Spleen (tissue), 11 donors: Measurements from ENCODE around the gene B4GALT3. TPM values are rescaled to one million over a fixed set of nuclear protein-coding genes. Genes with fewer than 3 reads are reported as not detected.

ENCODE experiments used
- DNase-seq: peaks from one replicate; pipeline ENCODE4 v3.0.0-alpha.2; 2020
- H3K27ac ChIP-seq, 8 donors: fragments of 200-600 bp; sonication (generic) in 7 of 8; 1 replicate in 4 of 8; 2 replicates in 4 of 8; pipeline versions ENCODE4 v1.5.0 to v1.8.0; 2016 to 2021; ENCODE audit warnings: inconsistent platforms in 4 of 8, mild to moderate bottlenecking in 4 of 8, moderate library complexity in 1 of 8
- H3K27me3 ChIP-seq, 7 donors: fragments of 200-600 bp; sonication (generic) in 6 of 7; replicated peaks in 1 of 7; 1 replicate in 4 of 7; 2 replicates in 3 of 7; pipeline versions ENCODE4 v1.5.0 to v1.8.0; 2016 to 2021; ENCODE audit warnings: inconsistent platforms in 3 of 7, mild to moderate bottlenecking in 1 of 7
- H3K36me3 ChIP-seq, 6 donors: fragments of 200-600 bp; sonication (generic) in 5 of 6; 1 replicate in 4 of 6; 2 replicates in 2 of 6; pipeline versions ENCODE4 v1.5.0 to v1.8.0; 2016 to 2021; ENCODE audit warnings: inconsistent platforms in 2 of 6
- H3K4me1 ChIP-seq, 6 donors: fragments of 200-600 bp; sonication (generic) in 5 of 6; 1 replicate in 3 of 6; 2 replicates in 3 of 6; pipeline versions ENCODE4 v1.5.0 to v1.8.0; 2016 to 2021; ENCODE audit warnings: inconsistent platforms in 3 of 6
- H3K4me3 ChIP-seq, 8 donors: fragments of 200-600 bp; sonication (generic) in 7 of 8; 1 replicate in 4 of 8; 2 replicates in 4 of 8; pipeline versions ENCODE4 v1.5.0 to v1.8.0; 2016 to 2021; ENCODE audit warnings: inconsistent platforms in 4 of 8, mild to moderate bottlenecking in 4 of 8, moderate library complexity in 2 of 8
- H3K9me3 ChIP-seq, 8 donors: fragments of 200-600 bp; sonication (generic) in 7 of 8; 1 replicate in 4 of 8; 2 replicates in 4 of 8; pipeline versions ENCODE4 v1.5.0 to v1.8.0; 2016 to 2021; ENCODE audit warnings: inconsistent platforms in 4 of 8
- POLR2A ChIP-seq, 3 donors: fragments of 450-650 bp; IDR thresholded peaks; one replicate each; pipeline ENCODE4 v1.5.1; 2017; ENCODE audit warnings: antibody characterized with exemption in 3 of 3, mild to moderate bottlenecking in 1 of 3
- POLR2AphosphoS5 ChIP-seq, 3 donors: sonication (generic); formaldehyde crosslinking; IDR thresholded peaks; one replicate each; pipeline ENCODE4 v1.5.1; 2017; ENCODE audit warnings: antibody characterized with exemption in 3 of 3
- WGBS, 5 donors: extraction: QIAGEN DNeasy Blood & Tissue Kit in 3 of 5; methylation state at CpG; one replicate each; pipeline versions ENCODE4 v1.1.5 to v1.1.7; 2013 to 2018; 5-methylcytosine and 5-hydroxymethylcytosine counted together
- intact Hi-C: fragments of 100-400 bp; cut with DNase I; formaldehyde crosslinking; loops from one replicate; pipeline ENCODE4 v1.15.0; 2023; ENCODE audit warnings: low total_unique reads
- polyA plus RNA-seq, 3 donors: library from polyadenylated mRNA; stranded (reverse); fragments of 200-250 nt; gene quantifications; one replicate each; pipeline ENCODE4 v1.2.1, GENCODE V29; 2013
- total RNA-seq, 7 donors: library from RNA; depleted of rRNA in 3 of 7; stranded (reverse); fragments of >200 nt in 3 of 7; fragmentation: NEBNext Ultra II Directional in 4 of 7; extraction: Animal tissue kit (Norgen Biotek cat#: 25700) in 4 of 7; gene quantifications; one replicate each; pipeline versions ENCODE4 v1.1.0 to v1.2.1, GENCODE V29; 2016 to 2021
- TF ChIP-seq, protein P1 (sequence below), 11 experiments: fragments of 200-600 bp in 7 of 11; fragments of 450-650 bp in 4 of 11; sonication (generic) in 4 of 11; IDR thresholded peaks in 8 of 11; conservative IDR thresholded peaks in 3 of 11; 1 replicate in 7 of 11; 2 replicates in 4 of 11; pipeline versions ENCODE4 v1.4.0 to v1.8.0; 2016 to 2021; ENCODE audit warnings: antibody characterized with exemption in 11 of 11, inconsistent platforms in 4 of 11, mild to moderate bottlenecking in 1 of 11
- donor health status: healthy with polysubstance abuse.
- donor health status: DM: no; HTN: no; CAD: no; lungs with moderate emphysema.
- donor health status: DM: no; HTN: no; CAD: no.
- donor health status: Bipolar disorder and iron deficiency.
- donor health status: healthy.
- donor health status: DM: no; HTN: no; CAD: no.
- donor health status: DM: yes; HTN: yes; CAD: no.

Gene B4GALT3
- total and polyA plus RNA-seq, 10 donors = 21.0 to 52.8 (median 34.1) TPM

DNA sequence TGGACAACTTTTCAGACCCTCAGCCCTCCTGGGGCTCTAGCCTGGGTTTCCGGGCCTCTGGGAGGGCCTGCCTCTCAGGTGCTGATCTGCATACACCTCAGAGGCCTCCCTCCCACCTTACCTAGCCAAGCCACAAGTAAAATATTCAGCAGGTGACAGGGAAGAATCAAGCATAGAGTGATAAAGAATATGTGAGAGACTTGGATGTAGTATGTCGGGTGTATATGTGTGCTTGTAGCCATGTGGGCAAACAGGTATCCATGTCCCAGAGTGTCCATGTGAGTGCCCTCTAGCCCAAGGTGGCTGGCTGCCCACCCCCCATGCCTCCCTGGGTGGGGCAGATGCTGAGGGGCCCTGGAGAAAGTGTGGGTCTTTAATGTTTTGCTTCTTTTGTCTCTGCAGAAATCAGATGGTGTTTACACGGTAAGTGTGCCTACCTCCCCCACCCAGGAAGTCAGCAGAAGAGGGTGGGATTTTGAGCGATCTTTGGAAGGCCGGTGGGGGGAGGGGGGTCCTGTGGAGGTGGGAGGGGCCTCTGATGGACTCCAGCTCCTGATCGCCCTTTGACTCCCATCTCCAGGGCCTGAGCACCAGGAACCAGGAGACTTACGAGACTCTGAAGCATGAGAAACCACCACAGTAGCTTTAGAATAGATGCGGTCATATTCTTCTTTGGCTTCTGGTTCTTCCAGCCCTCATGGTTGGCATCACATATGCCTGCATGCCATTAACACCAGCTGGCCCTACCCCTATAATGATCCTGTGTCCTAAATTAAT, 41.2 kb upstream of the B4GALT3 start:
- Histone ChIP-seq H3K27ac (peak overlapping the region in 7 of 8 donors; percentile 87 to 95 (median 91)), H3K9me3 (no peaks in the 10 kb centered on the region), H3K36me3 (peaks cover 0 to 43% (median 16%) of the 10 kb centered on the region in 6 donors), H3K4me1 (peaks cover 0 to 62% (median 24%) of the 10 kb centered on the region in 6 donors), H3K27me3 (peaks cover 0 to 15% (median 0%) of the 10 kb centered on the region in 7 donors), H3K4me3 (peak overlapping the region in 3 of 8 donors; percentile 39 to 68 (median 51))
- TF ChIP-seq, protein P1, sequence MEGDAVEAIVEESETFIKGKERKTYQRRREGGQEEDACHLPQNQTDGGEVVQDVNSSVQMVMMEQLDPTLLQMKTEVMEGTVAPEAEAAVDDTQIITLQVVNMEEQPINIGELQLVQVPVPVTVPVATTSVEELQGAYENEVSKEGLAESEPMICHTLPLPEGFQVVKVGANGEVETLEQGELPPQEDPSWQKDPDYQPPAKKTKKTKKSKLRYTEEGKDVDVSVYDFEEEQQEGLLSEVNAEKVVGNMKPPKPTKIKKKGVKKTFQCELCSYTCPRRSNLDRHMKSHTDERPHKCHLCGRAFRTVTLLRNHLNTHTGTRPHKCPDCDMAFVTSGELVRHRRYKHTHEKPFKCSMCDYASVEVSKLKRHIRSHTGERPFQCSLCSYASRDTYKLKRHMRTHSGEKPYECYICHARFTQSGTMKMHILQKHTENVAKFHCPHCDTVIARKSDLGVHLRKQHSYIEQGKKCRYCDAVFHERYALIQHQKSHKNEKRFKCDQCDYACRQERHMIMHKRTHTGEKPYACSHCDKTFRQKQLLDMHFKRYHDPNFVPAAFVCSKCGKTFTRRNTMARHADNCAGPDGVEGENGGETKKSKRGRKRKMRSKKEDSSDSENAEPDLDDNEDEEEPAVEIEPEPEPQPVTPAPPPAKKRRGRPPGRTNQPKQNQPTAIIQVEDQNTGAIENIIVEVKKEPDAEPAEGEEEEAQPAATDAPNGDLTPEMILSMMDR (IDR thresholded peaks at IDR 0.05 in 8 of 11, conservative IDR thresholded peaks at IDR 0.05 in 3 of 11) = no peak
- TF ChIP-seq POLR2A (IDR thresholded peaks at IDR 0.05) = no peak
- TF ChIP-seq POLR2AphosphoS5 (IDR thresholded peaks at IDR 0.05) = no peak
- WGBS, 5 donors = 62 to 79% (median 76%) methylated on average over 8 of the region's 8 CpGs
- peak; percentile 58 for DNase-seq
- intact Hi-C loops = no loop called here

DNA sequence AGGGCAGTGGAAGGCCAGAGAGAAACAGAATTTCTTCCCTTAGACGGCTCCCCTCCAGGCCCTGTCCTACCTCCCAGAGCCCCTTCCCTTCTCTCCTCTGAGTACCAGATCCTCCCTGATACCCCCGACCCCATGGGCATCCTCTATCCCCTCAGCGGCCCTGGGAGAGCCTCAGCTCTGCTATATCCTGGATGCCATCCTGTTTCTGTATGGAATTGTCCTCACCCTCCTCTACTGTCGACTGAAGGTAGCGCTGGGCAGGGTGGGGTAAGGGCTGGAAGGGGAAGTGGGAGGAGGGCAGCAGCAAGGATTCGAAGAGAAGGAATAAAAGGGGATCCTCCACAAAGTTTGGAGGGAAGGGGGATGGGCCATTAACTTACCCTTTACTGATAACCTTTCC, 40.5 kb upstream of the B4GALT3 start:
- peak overlapping the region in 7 of 8 donors; percentile 13 to 68 (median 39) for H3K4me3 ChIP-seq
- 48 to 65% (median 56%) methylated on average over 6 of the region's 6 CpGs for WGBS, 5 donors
- intact Hi-C loops = no loop called here
- H3K27ac ChIP-seq = peak overlapping the region in 7 of 8 donors; percentile 87 to 95 (median 91)
- H3K9me3 ChIP-seq = no peaks in the 10 kb centered on the region
- TF ChIP-seq POLR2A (IDR thresholded peaks at IDR 0.05) = no peak
- TF ChIP-seq, protein P1 (IDR thresholded peaks at IDR 0.05 in 8 of 11, conservative IDR thresholded peaks at IDR 0.05 in 3 of 11) = no peak
- no peak for TF ChIP-seq POLR2AphosphoS5 (IDR thresholded peaks at IDR 0.05)
- DNase-seq = peak; percentile 63
- H3K27me3 ChIP-seq = peaks cover 0 to 11% (median 0%) of the 10 kb centered on the region in 7 donors
- H3K36me3 ChIP-seq = peaks cover 0 to 50% (median 23%) of the 10 kb centered on the region in 6 donors
- peaks cover 0 to 65% (median 24%) of the 10 kb centered on the region in 6 donors for H3K4me1 ChIP-seq

DNA sequence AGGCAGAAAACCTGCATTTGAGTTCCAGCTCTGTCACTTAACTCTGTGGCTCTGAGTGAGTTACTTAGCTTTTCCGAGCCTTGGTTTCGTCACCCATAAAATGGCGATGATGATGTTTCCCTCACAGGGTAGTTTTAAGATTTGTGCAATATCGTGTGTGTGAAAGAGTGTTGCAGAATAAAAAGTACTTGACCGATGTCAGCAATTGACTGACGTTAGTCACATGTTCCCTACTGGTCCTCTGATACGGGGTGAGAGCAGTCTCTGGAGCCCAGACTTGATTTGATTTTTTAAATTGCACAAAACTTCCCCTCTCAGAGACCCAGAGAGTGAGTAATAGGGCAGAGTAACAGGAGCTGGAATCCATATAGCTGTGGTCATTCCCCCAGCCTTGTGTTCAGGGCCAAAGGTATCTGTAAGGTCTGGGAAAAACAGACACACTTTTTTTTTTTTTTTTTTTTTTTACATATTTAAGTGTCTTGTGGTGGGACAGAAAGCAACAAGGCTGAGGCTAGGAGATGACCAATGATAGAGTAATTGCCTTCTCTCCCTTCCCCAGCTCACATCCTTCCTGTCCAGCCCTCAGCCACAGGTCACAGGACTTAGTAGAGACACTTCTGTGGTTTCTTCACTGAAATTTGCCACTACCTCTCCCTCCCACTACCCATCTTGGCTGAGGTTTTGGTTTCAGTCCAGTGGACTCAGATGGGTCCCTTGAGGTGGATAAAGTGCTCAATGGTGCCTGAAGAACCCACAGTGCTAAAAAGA, 39.8 kb upstream of the B4GALT3 start:
- TF ChIP-seq, protein P1 (IDR thresholded peaks at IDR 0.05 in 8 of 11, conservative IDR thresholded peaks at IDR 0.05 in 3 of 11) = no peak
- TF ChIP-seq POLR2AphosphoS5 (IDR thresholded peaks at IDR 0.05) = peak in 1 of 3 donors; percentile 84
- intact Hi-C loops = no loop called here
- peaks cover 0 to 65% (median 24%) of the 10 kb centered on the region in 6 donors for H3K4me1 ChIP-seq
- H3K27ac ChIP-seq = peak overlapping the region; percentile 36 to 95 (median 90)
- peak; percentile 9 for DNase-seq
- H3K36me3 ChIP-seq = peaks cover 1 to 57% (median 30%) of the 10 kb centered on the region in 6 donors
- WGBS, 5 donors = 23 to 60% (median 34%) methylated on average over 7 of the region's 7 CpGs
- peaks cover 0 to 11% (median 0%) of the 10 kb centered on the region in 7 donors for H3K27me3 ChIP-seq
- peak overlapping the region in 7 of 8 donors; percentile 15 to 68 (median 39) for H3K4me3 ChIP-seq
- H3K9me3 ChIP-seq = no peaks in the 10 kb centered on the region
